ENCODE results near the gene RPS6KL1. TPM values are rescaled to one million over a fixed set of nuclear protein-coding genes. Genes with fewer than 3 reads are reported as not detected.

RPS6KL1 gene
- total RNA-seq, 1 experiment from 2014 or later: 18.8 TPM

DNA sequence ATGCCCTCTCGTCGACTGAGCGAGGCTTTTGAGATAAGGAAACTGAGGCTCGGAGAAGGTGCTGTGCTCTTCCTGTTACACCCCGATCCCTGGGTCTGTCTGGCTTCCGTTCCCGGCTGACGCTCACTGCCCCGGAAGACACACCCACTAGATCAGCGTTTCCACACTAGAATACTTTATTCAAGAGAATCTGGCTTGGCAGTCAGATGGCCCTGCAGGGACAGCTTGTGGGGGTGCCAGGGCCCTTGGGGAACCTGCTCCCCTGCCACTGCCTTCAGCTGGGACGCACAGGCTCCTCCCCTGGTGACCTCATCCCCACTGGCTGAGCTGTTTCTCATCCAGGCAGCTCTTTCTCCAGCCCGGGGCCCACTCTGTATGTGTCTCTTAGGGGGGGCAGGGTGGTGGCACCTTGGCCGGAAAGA lies 18.6 kb upstream of the RPS6KL1 start:
- no peaks in the 10 kb centered on the region for H3K23me2 ChIP-seq (ENCODE audit: insufficient read length, low read depth, low read length, poor library complexity, severe bottlenecking)
- no peak overlapping the region for H3K56ac ChIP-seq (ENCODE audit: insufficient read length, low read depth, low read length)
- peaks cover 5 to 17% of the 10 kb centered on the region in 2 experiments for H3K4me1 Mint-ChIP-seq
- H3K4ac ChIP-seq (ENCODE audit: low read depth, low read length): no peak overlapping the region
- H4K91ac ChIP-seq (ENCODE audit: insufficient read length, low read depth, low read length): no peak overlapping the region
- H2BK120ac ChIP-seq (ENCODE audit: low read depth, low read length, poor library complexity, severe bottlenecking): no peak overlapping the region
- no peaks in the 10 kb centered on the region for H3K9me3 ChIP-seq (ENCODE audit: control insufficient read depth, low read depth, low read length)
- H3K27me3 ChIP-seq (ENCODE audit: insufficient read depth, low read length): no peaks in the 10 kb centered on the region
- no peak overlapping the region for H2AFZ ChIP-seq (ENCODE audit: low read length)
- no peak overlapping the region for H3K4me2 ChIP-seq (ENCODE audit: insufficient read depth, insufficient read length, low read length)
- H3K79me1 ChIP-seq (ENCODE audit: insufficient read depth, low read depth, low read length, poor library complexity, severe bottlenecking): no peaks in the 10 kb centered on the region
- H3T11ph ChIP-seq (ENCODE audit: low read length): no peak overlapping the region
- no peak for DNase-seq
- H3K18ac ChIP-seq (ENCODE audit: insufficient read length, low read depth, low read length): no peak overlapping the region
- TF ChIP-seq, protein P1, sequence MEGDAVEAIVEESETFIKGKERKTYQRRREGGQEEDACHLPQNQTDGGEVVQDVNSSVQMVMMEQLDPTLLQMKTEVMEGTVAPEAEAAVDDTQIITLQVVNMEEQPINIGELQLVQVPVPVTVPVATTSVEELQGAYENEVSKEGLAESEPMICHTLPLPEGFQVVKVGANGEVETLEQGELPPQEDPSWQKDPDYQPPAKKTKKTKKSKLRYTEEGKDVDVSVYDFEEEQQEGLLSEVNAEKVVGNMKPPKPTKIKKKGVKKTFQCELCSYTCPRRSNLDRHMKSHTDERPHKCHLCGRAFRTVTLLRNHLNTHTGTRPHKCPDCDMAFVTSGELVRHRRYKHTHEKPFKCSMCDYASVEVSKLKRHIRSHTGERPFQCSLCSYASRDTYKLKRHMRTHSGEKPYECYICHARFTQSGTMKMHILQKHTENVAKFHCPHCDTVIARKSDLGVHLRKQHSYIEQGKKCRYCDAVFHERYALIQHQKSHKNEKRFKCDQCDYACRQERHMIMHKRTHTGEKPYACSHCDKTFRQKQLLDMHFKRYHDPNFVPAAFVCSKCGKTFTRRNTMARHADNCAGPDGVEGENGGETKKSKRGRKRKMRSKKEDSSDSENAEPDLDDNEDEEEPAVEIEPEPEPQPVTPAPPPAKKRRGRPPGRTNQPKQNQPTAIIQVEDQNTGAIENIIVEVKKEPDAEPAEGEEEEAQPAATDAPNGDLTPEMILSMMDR (conservative IDR thresholded peaks at IDR 0.05): no peak
- no peak overlapping the region for H2BK5ac ChIP-seq (ENCODE audit: insufficient read length, low read length)
- H2BK15ac ChIP-seq (ENCODE audit: low read depth, low read length): no peak overlapping the region
- H3K9me3 Mint-ChIP-seq: no peaks in the 10 kb centered on the region
- H3K27me3 Mint-ChIP-seq (ENCODE audit: low read depth): no peaks in the 10 kb centered on the region; the same call in 1 of the 2 replicates
- no peak overlapping the region for H2BK12ac ChIP-seq (ENCODE audit: insufficient read length, low read depth, low read length)
- no peak overlapping the region for H3K4me3 Mint-ChIP-seq
- H3K79me2 ChIP-seq (ENCODE audit: insufficient read depth, low read length): no peaks in the 10 kb centered on the region
- H4K20me1 ChIP-seq (ENCODE audit: control insufficient read depth, insufficient read depth, insufficient read length): no peaks in the 10 kb centered on the region
- H3K14ac ChIP-seq (ENCODE audit: insufficient read depth, low read length): no peak overlapping the region
- no peak overlapping the region for H3K27ac ChIP-seq (ENCODE audit: insufficient read length, low read depth, low read length)
- no peaks in the 10 kb centered on the region for H3K4me1 ChIP-seq (ENCODE audit: insufficient read depth, low read length)
- H3K9ac ChIP-seq (ENCODE audit: extremely low read depth, insufficient read length, low read length): no peak overlapping the region
- no peak overlapping the region for H4K5ac ChIP-seq (ENCODE audit: insufficient read length, low read depth, low read length)
- H2BK20ac ChIP-seq (ENCODE audit: low read depth, low read length, poor library complexity, severe bottlenecking): no peak overlapping the region
- WGBS (ENCODE audit: extremely low coverage, insufficient read length, low lambda C conversion rate): no CpG with 5 or more reads among the region's 13 CpGs
- H3K23ac ChIP-seq (ENCODE audit: insufficient read length, low read depth, low read length): no peak overlapping the region
- peak overlapping the region in 2 of 3 experiments; percentile 58 to 68; a peak in 2 of 7 replicates for H3K27ac Mint-ChIP-seq
- no peaks in the 10 kb centered on the region for H3K36me3 Mint-ChIP-seq (ENCODE audit: insufficient read depth in 1 of 3, low read depth in 3 of 3)
- no peak overlapping the region for H4K8ac ChIP-seq (replicated peaks; ENCODE audit: insufficient read length, low read depth, low read length)
- no peak overlapping the region for H2AK5ac ChIP-seq (ENCODE audit: insufficient read length, low read length)
